Uterus (tissue), 4 donors: ENCODE results near the gene CYP26B1. TPM values are rescaled to one million over a fixed set of nuclear protein-coding genes. Genes with fewer than 3 reads are reported as not detected.

ENCODE experiments used
- DNase-seq, 2 donors: peaks; one replicate each; pipeline ENCODE4 v3.0.0-alpha.2; 2019 to 2020
- H3K27ac ChIP-seq, 2 donors: fragments of 200-600 bp; sonication (generic); 1 replicate in 1 of 2; 2 replicates in 1 of 2; pipeline ENCODE4 v1.5.1; 2016 to 2018
- H3K27me3 ChIP-seq, 2 donors: fragments of 200-600 bp; sonication (generic); one replicate each; pipeline ENCODE4 v1.5.1; 2018 to 2019; ENCODE audit warnings: control low read depth in 1 of 2
- H3K36me3 ChIP-seq, 2 donors: fragments of 200-600 bp; sonication (generic); one replicate each; pipeline ENCODE4 v1.5.1; 2019; ENCODE audit warnings: control low read depth in 1 of 2
- H3K4me1 ChIP-seq, 2 donors: fragments of 200-600 bp; sonication (generic); one replicate each; pipeline ENCODE4 v1.5.1; 2018 to 2019; ENCODE audit warnings: control low read depth in 1 of 2
- H3K4me3 ChIP-seq, 2 donors: fragments of 200-600 bp; sonication (generic); 1 replicate in 1 of 2; 2 replicates in 1 of 2; pipeline ENCODE4 v1.5.1; 2018 to 2019; ENCODE audit warnings: mild to moderate bottlenecking in 1 of 2
- H3K9me3 ChIP-seq, 2 donors: fragments of 200-600 bp; sonication (generic); one replicate each; pipeline ENCODE4 v1.5.1; 2019; ENCODE audit warnings: control low read depth in 1 of 2
- CTCF ChIP-seq, 4 experiments: fragments of 200-600 bp in 2 of 4; fragments of 450-650 bp in 2 of 4; sonication (generic) in 2 of 4; IDR thresholded peaks; one replicate each; pipeline ENCODE4 v1.5.1; 2016 to 2019; ENCODE audit warnings: antibody characterized with exemption in 4 of 4, mild to moderate bottlenecking in 2 of 4, moderate library complexity in 1 of 4
- POLR2A ChIP-seq, 2 donors: fragments of 450-650 bp; IDR thresholded peaks; one replicate each; pipeline ENCODE4 v1.6.1; 2016; ENCODE audit warnings: antibody characterized with exemption in 2 of 2, mild to moderate bottlenecking in 1 of 2, moderate library complexity in 1 of 2
- intact Hi-C: fragments of 100-400 bp; cut with DNase I; formaldehyde crosslinking; loops from one replicate; pipeline ENCODE4 v1.15.1; 2023; ENCODE audit warnings: low total_unique reads
- total RNA-seq, 4 donors: library from RNA; depleted of rRNA in 3 of 4; stranded (reverse); fragments of >200 nt in 3 of 4; gene quantifications; one replicate each; pipeline versions ENCODE4 v1.1.0 to v1.2.4, GENCODE V29; 2014 to 2023
- donor health status: DM: yes; HTN: yes; CAD: no.

CYP26B1 gene
- total RNA-seq, 4 donors from 2014 or later: 0.59 to 6.5 (median 1.4) TPM; not detected in 1

- Histone ChIP-seq H3K27me3 (no peaks in the 10 kb centered on the region), H3K36me3 (no peaks in the 10 kb centered on the region), H3K27ac (no peak overlapping the region), H3K4me3 (no peak overlapping the region), H3K9me3 (no peaks in the 10 kb centered on the region), H3K4me1 (no peaks in the 10 kb centered on the region)
- no peak for DNase-seq
- intact Hi-C loops: no loop called here
- TF ChIP-seq CTCF (IDR thresholded peaks at IDR 0.05) (no peak), POLR2A (IDR thresholded peaks at IDR 0.05) (no peak)
Observed at GRCh38 chr2:72117029-72117428, 30.6 kb downstream of the CYP26B1 start.

GRCh38 chr2:72116081-72116533 is 31.6 kb downstream of the CYP26B1 start:
- no peak for TF ChIP-seq CTCF (IDR thresholded peaks at IDR 0.05)
- no peak for TF ChIP-seq POLR2A (IDR thresholded peaks at IDR 0.05)
- no peak for DNase-seq
- no peaks in the 10 kb centered on the region for H3K27me3 ChIP-seq

GRCh38 chr2:72115110-72116080 is 32.3 kb downstream of the CYP26B1 start:
- Histone ChIP-seq H3K27me3 (no peaks in the 10 kb centered on the region), H3K4me3 (no peak overlapping the region), H3K9me3 (no peaks in the 10 kb centered on the region), H3K27ac (no peak overlapping the region), H3K36me3 (no peaks in the 10 kb centered on the region), H3K4me1 (no peaks in the 10 kb centered on the region)
- intact Hi-C loops: no loop called here
- TF ChIP-seq POLR2A (IDR thresholded peaks at IDR 0.05) (no peak), CTCF (IDR thresholded peaks at IDR 0.05) (no peak)
- DNase-seq: no peak

More at GRCh38 chr2:72116081-72116533, 31.6 kb downstream of the CYP26B1 start:
- Histone ChIP-seq H3K4me3 (no peak overlapping the region), H3K36me3 (no peaks in the 10 kb centered on the region), H3K4me1 (no peaks in the 10 kb centered on the region), H3K27ac (no peak overlapping the region), H3K9me3 (no peaks in the 10 kb centered on the region)
- intact Hi-C loops: no loop called here

- Histone ChIP-seq H3K4me3 (no peak overlapping the region), H3K36me3 (no peaks in the 10 kb centered on the region), H3K27ac (no peak overlapping the region), H3K27me3 (no peaks in the 10 kb centered on the region), H3K9me3 (no peaks in the 10 kb centered on the region), H3K4me1 (no peaks in the 10 kb centered on the region)
- intact Hi-C loops: no loop called here
- TF ChIP-seq CTCF (IDR thresholded peaks at IDR 0.05): no peak
- TF ChIP-seq POLR2A (IDR thresholded peaks at IDR 0.05): no peak
- no peak for DNase-seq
Observed at GRCh38 chr2:72114693-72115051, 33.0 kb downstream of the CYP26B1 start.
